DMS53 treated with DMSO at 0.1 percent for 48 hours (cell line): ENCODE results near the gene CAPN9.

Experiments used
- DNase-seq: peaks from one replicate; lab custom pipeline; 2025; ENCODE audit not compliant: unreplicated experiment; lab: John Stamatoyannopoulos, UW

CAPN9 gene

DNA sequence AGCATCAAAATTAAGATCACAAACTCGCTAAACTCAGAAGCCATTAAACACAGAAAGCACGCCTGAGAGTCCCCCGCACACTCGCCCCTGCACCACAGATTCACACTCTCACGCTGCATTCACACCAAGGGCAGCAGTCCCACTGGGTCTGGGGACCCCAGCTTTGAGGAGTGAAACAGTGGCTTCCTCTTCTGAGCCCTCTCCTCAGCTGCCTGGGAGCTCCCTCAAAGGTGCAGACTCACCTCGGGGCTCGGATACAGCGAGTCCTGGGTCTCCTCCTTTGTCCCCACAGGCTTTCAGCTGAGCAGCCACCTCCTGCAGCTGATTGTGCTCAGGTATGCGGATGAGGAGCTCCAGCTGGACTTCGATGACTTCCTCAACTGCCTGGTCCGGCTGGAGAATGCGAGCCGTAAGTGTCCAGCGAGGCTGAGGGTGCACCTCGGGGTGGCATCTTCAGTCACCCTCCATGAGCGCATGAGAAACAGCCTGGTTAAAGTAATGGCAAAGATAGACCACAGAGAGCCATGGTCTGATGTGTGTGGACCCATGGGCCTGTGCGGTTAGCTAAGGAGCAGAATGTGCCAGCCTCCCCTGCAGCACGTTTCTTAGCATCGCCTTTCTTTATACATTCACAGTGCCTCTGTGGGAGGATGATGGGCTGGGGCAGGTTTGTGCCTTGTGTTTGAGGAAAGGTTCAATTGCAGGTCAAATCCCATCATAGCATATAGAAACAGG, 47.9 kb downstream of the CAPN9 start:
- DNase-seq = no peak

DNA sequence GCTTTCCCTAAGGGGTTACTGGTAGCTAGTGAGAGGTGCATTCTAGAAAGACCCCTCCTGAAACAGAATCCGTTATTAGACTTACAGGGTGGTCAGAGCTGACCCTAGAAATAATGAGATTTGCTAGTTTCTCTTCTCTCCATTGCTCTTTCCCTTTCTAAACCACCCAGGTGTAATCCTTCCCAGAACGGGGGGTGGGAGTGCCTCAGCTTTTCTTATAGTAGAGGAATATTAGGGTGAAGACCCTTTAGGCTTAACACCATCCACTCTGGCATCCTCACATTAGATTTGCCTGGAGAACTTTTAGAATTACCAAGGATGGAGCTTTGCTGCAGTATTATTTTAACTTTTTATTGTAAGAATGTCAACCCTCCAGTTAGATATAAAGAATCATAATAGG, 49.4 kb downstream of the CAPN9 start:
- no peak for DNase-seq

DNA sequence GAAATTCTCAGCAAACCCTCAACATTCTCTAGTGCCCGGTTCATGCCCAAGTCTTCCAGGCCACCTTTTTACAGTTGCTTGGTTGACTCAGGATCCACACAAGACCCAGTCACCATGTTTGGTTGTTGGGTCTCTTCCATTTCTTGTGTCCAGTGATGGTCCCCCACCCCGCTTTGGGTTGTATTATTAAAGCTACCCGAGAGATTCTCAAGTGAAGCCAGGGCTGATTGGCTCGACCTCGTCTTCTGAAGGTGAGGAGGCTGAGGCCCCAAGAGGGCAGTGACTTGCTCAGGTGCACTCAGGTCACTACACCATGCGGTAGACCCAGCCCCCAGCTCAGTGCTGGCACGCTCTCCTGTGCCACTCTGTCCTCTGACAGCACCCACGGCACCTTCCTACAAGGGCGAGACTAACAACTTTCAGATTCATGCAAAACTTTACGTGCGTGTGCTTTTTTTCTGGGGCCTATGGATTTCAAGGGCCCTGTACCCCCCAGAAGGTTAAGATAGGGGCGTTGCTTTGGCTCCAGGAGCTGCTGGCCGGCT, 50.3 kb downstream of the CAPN9 start:
- DNase-seq = no peak

DNA sequence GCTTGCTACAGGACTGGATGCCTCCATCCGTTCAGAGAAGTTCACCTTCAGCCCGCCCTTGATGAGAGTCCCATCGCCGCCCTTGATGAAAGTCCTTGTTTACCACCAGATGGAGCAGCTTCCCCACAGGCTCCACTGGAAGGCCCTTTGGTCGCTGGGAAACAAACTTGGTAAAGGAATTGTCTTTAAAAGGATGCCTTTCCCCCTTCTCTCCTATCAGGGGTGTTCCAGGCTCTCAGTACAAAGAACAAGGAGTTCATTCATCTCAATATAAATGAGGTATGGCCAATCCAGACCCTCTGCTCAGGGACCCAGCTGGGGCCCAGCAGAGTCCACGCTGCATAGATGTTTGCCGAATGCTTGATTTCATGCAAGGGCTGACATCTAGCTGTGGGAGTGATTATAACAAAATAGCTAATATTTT, 50.8 kb downstream of the CAPN9 start:
- no peak for DNase-seq

DNA sequence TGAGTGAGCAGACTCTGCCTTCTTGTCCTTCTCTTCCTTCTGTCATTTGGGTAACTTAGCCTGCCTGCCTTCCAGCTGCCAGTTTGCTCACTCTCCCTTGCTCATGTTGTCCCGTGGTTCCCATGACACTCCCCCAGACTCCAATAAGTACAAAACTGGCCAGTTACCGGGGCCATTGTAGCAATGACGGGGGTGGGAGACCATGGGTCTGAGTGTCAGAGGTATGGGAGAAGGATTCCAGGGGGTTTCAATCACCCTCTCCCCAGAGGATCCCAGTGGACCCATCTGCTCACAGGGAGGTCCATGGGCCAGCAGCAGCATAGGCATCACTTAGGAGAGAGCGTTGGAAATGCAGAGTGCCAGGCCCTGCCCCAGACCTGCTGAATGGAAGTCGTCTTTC, 51.3 kb downstream of the CAPN9 start:
- DNase-seq = no peak

DNA sequence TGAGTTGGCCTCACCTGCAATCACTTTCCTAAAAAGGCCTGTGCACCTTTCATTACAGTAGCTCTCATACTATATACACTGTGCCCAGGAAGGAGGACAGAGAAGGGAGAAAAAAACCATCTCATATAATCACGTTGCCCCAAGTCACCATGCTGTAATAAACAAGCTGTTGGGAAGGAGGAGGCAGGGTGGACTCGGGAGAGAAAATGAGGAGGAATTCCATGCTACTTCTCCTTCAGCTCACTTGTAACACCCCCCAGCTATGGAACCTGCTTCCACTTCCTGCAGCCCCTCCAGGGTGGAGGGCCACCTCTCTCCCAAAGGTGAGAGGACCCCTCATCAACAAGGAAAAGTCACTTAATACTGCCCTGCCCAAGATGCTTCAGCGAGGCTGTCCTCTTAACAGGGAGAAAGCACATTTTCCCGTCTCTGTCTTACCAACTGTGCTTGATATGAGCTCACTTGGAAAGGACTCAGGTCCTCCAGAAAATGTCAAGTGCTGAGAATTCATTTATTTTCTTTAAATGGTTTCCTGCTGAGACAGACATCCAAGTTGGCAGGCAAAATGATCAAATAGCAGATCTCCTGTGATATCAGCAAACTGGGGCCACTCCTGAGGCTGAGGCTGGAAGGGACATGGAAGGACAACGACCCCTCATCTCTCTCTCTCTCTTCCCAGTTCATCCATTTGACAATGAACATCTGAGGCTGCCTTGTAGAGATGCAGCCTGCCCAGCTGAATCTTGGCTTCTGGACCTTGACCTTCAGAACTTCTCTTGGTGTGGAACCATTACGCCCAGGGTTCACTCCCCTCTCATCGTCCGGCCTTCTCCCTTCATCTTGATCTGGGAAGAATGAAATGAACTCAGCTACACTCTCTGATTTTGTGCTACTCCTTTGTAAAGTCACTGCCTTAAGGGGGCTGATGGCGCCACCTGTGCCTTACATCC, 54.0 kb downstream of the CAPN9 start:
- no peak for DNase-seq

DNA sequence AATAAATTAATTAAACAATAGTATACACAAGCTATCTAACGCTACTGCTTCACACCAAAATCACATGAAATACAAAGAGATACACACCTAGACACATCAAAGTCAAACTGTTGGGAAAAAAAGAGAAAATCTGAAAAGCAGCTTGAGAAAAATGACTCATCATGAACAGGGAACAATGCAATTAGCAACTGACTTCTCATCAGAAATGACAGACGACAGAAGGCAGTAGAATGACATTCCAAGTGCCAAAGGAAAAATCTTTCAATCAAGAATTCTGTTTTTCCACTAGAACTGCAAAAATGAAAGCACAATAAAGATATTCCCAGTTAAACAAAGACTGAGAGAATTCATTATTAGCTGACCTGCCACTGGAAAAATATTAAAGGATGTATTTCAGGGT, 57.2 kb downstream of the CAPN9 start:
- DNase-seq = no peak

DNA sequence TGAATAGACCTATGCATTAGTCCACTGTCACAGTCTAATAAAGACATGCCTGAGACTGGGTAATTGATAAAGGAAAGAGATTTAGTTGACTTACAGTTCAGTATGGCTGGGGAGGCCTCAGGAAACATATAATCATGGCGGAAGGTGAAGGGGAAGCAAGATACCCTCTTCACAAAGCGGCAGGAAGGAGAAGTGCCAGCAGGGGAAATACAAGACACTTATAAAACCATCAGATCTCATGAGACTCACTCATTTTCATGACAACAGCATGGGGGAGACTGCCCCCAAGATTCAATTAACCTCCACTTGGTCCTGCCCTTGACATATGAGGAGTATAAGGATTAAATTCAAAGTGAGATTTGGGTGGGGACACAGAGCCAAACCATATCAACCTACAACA, 59.4 kb downstream of the CAPN9 start:
- DNase-seq = no peak

DNA sequence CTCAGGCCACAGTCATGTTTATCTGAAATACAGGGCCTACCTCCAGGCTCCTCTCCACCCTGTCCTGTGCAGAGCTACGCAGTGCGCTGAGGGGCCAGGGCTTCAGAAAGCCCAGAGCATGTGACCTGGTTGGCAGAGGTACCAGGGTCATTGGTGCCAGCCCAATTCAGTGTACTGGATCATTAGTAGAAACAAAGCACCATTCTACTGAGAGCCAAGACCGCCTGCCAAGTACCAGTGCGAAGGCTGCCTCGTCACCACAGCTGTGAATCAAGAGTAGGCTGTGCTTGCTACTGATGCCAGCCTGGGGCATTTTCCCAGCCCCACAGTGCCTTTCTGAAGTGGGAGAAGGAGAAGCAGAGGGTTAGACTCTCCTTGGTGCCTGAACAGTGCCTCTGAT, 59.8 kb downstream of the CAPN9 start:
- no peak for DNase-seq

DNA sequence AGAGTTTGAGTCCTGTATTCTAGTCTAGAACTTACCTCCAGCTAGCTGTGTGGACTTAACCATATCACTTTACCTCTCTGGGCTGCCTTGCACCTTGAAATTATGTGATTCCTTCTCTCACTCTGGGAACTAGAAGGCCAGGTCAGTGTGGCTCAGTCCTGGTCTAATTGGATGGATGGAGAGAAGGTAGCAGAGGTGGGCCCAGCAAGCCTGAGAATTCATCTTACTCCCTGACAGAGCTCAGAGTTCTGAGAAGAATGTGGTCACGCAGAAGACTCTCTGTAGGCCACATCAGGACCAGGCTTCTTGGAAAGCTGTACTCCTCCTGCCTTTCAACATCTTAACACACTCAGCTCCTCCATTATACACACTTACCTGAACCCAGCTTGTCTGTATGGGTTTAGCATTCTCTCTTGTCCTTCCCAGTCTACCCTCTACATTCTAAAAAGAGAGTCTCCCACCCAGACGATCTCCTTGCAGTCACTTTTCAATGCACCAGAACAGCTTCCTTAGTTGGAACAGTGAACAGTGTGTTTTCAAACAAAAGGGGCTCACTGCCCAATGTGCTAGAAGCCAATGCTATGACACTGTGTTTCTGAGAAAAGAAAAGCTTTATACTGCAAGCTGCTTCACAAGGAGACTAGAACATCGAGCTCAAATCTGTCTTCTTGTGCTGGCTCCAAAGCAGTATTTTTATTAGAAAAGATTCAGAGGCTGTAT, 60.5 kb downstream of the CAPN9 start:
- no peak for DNase-seq

DNA sequence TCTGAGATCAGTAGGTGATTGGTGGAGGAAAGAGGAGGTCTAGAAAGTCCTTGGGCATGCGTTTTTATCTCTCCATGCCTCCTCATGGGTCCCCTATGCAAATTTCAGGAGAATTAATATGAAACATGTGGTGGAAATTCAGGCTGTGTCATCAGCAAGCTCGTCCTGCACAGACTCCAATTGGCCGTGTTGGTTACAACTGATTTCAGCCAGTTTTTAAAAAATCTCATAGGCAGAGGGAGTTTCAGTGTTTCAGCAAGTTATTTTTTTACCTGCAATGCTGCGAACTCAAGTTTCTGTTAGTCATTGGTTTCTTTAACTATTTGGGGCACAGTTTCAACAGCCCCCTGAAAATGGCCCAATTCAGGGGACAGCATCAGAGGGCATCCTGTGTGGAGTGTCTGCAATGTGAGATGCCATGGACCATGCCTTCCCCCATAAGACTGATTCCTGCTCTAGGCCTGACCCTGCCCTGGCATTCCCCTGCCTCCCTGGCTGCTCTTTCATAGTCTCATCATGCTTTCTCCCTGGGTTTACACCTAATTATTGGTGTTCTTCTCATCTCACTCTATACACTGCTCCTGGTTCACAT, 61.2 kb downstream of the CAPN9 start:
- no peak for DNase-seq

DNA sequence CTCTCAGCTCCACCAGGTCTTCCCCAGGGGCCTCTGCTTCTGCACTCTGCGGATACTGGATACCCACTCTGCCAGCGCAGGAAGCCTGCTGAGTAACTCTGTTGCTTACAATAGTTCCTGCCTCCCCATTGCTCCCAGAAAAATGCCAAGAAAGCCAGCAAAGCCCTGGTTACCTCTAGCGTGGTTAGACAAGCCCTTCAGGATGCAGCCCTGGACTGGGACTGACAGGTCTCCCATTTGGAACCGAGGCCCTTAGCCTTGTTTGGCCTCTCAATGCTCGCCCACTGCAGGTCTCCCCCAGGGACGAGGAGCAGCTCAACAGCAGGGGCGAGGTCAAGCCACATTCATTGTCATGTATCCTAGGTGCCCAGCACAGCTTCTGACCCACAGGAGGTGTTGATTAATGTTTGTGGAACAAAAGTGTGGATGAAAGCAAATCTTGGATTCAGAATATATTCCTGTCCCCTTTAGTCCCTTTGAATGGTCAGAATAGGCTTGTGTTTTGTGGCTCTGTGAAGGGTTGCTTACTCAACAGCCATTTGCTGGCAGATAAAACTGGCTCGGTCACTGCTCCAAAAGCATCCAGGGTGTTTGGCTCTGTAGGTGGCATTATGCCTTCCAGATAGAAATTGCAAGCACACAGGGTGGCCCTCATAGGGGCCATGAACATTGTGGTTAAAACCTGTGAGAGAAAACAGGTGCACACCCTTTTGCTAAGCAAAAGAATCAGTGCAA, 62.2 kb downstream of the CAPN9 start:
- DNase-seq = no peak

DNA sequence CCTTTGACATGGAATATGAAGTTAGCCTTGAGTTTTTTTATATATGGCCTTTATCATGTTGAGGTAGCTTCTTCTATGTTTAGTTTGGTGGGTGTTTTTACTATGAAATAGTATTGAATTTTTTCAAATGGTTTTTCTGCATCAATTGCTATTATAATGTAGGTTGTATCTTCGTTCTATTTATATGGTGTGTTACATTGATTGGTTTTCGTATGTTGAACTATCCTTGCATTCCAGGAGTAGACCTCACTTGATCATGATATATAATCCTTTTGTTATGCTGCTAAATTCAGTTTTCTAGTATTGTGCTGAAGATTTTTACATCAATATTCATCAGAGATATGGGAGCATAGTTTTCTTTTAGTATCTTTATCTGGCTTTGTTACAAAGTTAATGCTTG, 65.4 kb downstream of the CAPN9 start:
- DNase-seq = no peak

DNA sequence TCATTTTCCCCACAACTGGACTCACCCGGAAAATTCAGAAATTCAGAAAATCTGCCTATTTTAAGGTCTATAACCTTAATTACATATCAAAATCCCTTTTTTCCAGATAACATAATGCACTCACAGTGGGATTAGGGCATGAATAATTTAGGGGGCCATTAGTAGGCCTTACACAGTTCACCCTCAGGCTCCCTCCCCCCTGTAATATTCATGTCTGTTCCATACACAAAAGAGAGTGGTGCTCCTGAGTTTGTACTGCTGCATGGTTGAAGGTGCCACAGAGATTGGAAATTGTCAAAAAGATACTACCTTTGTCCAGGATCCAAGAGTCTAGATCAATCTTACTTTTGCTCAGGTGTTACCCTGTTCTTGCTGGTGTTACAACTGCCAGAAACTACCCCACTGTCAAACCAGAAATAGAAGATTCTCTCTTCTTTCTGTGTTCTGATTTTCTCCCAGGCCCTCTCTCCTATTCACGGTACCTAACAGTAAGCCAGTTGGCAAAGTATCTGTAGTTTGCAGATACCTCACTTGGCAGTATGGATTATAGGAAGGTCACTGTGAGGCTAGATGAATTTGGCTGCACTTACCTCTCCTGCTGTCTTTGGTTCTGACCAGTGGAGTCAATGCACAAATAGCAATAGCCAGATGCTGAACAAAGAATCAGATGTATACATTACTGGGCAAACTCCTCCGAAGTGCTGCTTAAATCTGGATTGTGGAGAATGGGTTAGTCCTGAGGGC, 67.9 kb downstream of the CAPN9 start:
- no peak for DNase-seq

DNA sequence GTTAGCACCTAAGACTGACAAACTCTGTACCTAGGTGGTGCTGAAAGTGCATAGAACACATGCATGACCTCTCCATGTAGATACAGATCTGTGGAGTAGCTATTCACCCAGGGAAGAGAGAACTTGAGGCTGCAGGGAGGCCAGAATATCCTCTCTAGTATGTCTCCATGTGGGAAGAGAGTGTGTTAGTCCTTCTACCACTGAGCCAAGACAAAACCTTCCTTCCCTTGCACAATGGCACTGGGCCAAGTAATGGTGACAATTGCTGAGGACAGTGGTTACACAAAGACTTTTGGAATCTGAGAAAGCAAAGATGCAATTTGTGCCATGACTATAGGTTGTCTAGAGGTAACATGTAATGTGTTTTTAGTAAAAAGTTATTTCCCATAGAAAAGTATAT, 68.8 kb downstream of the CAPN9 start:
- no peak for DNase-seq

DNA sequence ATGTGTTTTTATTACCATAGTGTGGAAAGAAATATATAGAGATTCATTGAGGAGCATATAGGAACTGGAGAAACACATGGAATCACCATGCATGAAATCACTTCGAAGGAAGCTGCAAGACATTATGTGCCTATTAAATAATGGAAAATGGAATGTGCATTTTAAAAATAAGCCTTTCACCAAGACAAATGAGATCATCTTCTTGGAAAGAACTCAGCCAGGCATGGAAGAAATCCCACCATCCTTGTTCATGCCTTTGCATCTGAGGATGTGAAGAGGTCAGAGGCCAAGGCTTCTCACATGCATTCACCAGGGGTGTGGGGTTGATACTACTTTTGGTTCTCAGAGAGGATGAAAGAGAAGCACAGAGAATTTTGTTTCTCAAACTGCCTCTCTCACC, 71.2 kb downstream of the CAPN9 start:
- no peak for DNase-seq

DNA sequence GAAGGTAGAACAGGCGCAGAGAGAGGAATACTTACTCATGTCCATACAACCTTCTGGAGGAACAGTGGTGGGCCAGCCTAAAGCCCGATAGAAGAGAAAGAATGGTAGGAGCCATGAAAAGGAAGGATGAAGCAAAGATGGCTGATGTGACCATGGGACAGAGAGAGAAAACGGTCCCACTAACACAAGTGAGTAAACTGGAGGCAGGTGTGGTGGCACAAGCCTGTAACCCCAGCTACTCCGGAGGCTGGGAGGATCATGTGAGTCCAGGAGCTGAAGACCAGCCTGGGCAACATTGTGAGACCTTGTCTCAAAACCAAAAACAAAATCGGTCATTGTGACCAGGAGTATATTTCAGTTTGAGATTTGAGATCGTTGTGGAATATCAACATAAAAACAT, 71.7 kb downstream of the CAPN9 start:
- no peak for DNase-seq

DNA sequence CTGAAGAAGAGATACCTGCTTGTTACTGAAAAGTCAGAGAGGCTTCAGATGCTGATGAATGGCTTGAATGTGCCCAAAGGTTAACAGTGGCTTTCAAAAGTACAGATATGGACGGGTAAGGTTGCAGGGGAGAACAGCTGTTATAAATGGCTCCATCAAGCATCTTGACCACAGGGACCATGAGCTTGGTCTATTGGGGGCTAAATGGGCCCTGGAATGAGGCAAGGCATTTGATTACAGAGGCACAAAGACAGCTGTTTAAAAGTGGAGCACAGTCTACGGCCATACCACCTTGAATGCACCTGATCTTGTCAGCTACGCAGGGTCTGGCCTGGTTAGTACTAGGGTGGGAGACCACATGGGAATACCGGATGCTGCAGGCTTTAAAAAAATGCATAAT, 72.8 kb downstream of the CAPN9 start:
- DNase-seq = no peak

DNA sequence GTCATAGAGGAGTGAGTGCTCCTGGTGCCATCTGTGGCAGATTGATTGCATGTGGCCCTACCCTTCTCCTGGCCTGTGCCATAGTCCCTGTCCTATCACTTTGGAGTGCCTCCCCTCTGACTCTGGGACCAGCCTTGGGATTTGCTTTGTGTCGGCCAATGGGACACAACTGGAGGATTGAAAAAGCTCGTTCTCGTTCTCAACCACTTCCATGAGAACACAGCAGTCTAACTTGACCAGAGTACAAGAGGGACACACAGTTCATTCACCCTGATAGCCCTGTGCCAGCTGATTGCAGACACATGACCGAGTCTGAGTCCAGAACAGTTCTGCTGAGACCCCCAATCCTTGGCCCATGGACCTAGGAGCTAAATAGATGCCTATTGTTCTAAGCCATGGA, 73.4 kb downstream of the CAPN9 start:
- no peak for DNase-seq

DNA sequence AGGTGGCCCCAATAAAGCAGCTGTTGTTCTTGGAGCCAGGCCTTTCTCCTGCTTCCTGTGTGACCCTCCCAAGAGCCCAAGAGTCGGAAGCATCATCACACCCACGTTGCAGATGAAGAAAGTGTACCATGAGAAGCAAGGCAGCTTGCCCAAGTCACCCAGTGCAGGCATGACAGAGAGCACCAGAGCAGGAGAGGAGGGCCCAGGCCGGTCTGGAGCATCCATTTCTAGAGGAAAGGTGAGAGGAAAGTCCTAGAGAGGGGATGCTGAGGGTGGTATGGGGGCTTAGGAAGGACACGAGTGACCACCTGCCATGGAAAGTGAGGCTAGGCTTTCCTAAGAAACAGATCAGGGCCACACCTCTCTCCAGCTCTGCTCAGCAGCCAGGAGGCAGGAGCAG, 74.2 kb downstream of the CAPN9 start:
- no peak for DNase-seq
